Ovary (tissue), 9 donors: Measurements from ENCODE around the gene AMFR. TPM values are rescaled to one million over a fixed set of nuclear protein-coding genes. Genes with fewer than 3 reads are reported as not detected.
A peak's percentile ranks its signal among the peaks of the same experiment; 100 is the strongest.

Source experiments
- DNase-seq, 5 donors: peaks; one replicate each; pipeline ENCODE4 v3.0.0-alpha.2; 2019 to 2020
- H3K27ac ChIP-seq, 2 donors: fragments of 200-600 bp; one replicate each; pipeline versions ENCODE4 v1.5.1 to v1.8.0; 2019 to 2022
- H3K27me3 ChIP-seq: fragments of 200-600 bp; one replicate; pipeline ENCODE4 v1.8.0; 2022
- H3K36me3 ChIP-seq: fragments of 200-600 bp; sonication (generic); one replicate; pipeline ENCODE4 v1.5.1; 2019
- H3K4me1 ChIP-seq: one replicate; pipeline ENCODE4 v1.8.1; 2013; ENCODE audit warnings: mild to moderate bottlenecking, moderate library complexity; ENCODE audit not compliant: insufficient read depth
- H3K4me3 ChIP-seq: fragments of 200-600 bp; sonication (generic); one replicate; pipeline ENCODE4 v1.5.1; 2017
- H3K9me3 ChIP-seq, 2 donors: fragments of 200-600 bp in 1 of 2; sonication (generic) in 1 of 2; one replicate each; pipeline versions ENCODE4 v1.5.1 to v1.8.1; 2013 to 2019; ENCODE audit warnings: mild to moderate bottlenecking in 1 of 2, moderate library complexity in 1 of 2
- CTCF ChIP-seq, 3 donors: fragments of 450-650 bp in 2 of 3; fragments of 200-600 bp in 1 of 3; IDR thresholded peaks; one replicate each; pipeline versions ENCODE4 v1.5.1 to v1.8.0; 2016 to 2022; ENCODE audit warnings: antibody characterized with exemption in 3 of 3, mild to moderate bottlenecking in 1 of 3
- EP300 ChIP-seq: sonication (generic); formaldehyde crosslinking; IDR thresholded peaks from one replicate; pipeline ENCODE4 v1.6.1; 2017; ENCODE audit warnings: antibody characterized with exemption
- POLR2A ChIP-seq: fragments of 450-650 bp; IDR thresholded peaks from one replicate; pipeline ENCODE4 v1.6.1; 2017; ENCODE audit warnings: antibody characterized with exemption, mild to moderate bottlenecking, moderate library complexity
- WGBS, 3 donors: extraction: QIAGEN DNeasy Blood & Tissue Kit in 1 of 3; methylation state at CpG; one replicate each; pipeline versions ENCODE4 v1.1.5 to v1.1.7; 2013 to 2017; 5-methylcytosine and 5-hydroxymethylcytosine counted together
- intact Hi-C, 4 donors: fragments of 100-400 bp; cut with DNase I; formaldehyde crosslinking; loops; one replicate each; pipeline versions ENCODE4 v1.11.0 to v1.15.1; 2022 to 2023
- polyA plus RNA-seq, 2 donors: library from polyadenylated mRNA; stranded (reverse); fragments of 200-250 nt in 1 of 2; fragments of 350-450 nt in 1 of 2; fragmentation: Illumina TruSeq in 1 of 2; extraction: RNeasy Lipid Tissue Mini Kit (QIAGEN cat#74804) in 1 of 2; gene quantifications; one replicate each; pipeline ENCODE4 v1.2.3, GENCODE V29; 2013 to 2014
- total RNA-seq, 7 donors: library from RNA; depleted of rRNA in 2 of 7; stranded (reverse); fragments of >200 nt in 2 of 7; fragmentation: NEBNext Ultra II Directional in 3 of 7; extraction: Animal tissue kit (Norgen Biotek cat#: 25700) in 3 of 7; gene quantifications; one replicate each; pipeline versions ENCODE4 v1.1.0 to v1.2.4, GENCODE V29; 2016 to 2023
- donor health status: DM: no; HTN: no; CAD: no; lungs with moderate emphysema.
- donor health status: DM: no; HTN: no; CAD: no.
- donor health status: Bipolar disorder and iron deficiency.
- donor health status: DM: yes; HTN: yes; CAD: no.
- donor health status: DM: no; HTN: no; CAD: no.
- donor health status: DM: yes; HTN: yes; CAD: no.

AMFR gene
- total and polyA plus RNA-seq, 9 donors = 94.1 to 130 (median 107) TPM

- H3K9me3 ChIP-seq = no peaks in the 10 kb centered on the region
- intact Hi-C loops = no loop called here
- no peak overlapping the region for H3K27ac ChIP-seq
- no peaks in the 10 kb centered on the region for H3K27me3 ChIP-seq
- no peaks in the 10 kb centered on the region for H3K4me1 ChIP-seq
- WGBS, 3 donors = 88 to 94% (median 91%) methylated on average over 6 of the region's 6 CpGs
- no peaks in the 10 kb centered on the region for H3K36me3 ChIP-seq
- DNase-seq = peak in 1 of 5 donors; percentile 12
- H3K4me3 ChIP-seq = no peak overlapping the region
- TF ChIP-seq CTCF (IDR thresholded peaks at IDR 0.05) = no peak
- no peak for TF ChIP-seq POLR2A
- no peak for TF ChIP-seq EP300
Observed at GRCh38 chr16:56363181-56363716, 62.1 kb downstream of the AMFR start.

GRCh38 chr16:56362706-56363105 is 62.6 kb downstream of the AMFR start:
- intact Hi-C loops = no loop called here
- Histone ChIP-seq H3K36me3 (no peaks in the 10 kb centered on the region), H3K4me3 (no peak overlapping the region), H3K4me1 (no peaks in the 10 kb centered on the region), H3K9me3 (no peaks in the 10 kb centered on the region), H3K27ac (no peak overlapping the region), H3K27me3 (no peaks in the 10 kb centered on the region)
- 86 to 92% (median 88%) methylated on average over 17 of the region's 17 CpGs for WGBS, 3 donors
- TF ChIP-seq CTCF (IDR thresholded peaks at IDR 0.05) = no peak
- TF ChIP-seq EP300 = no peak
- peak in 1 of 5 donors; percentile 18 for DNase-seq

GRCh38 chr16:56362057-56362655 is 63.2 kb downstream of the AMFR start:
- H3K27me3 ChIP-seq = no peaks in the 10 kb centered on the region
- intact Hi-C loops = no loop called here
- H3K4me1 ChIP-seq = no peaks in the 10 kb centered on the region
- H3K27ac ChIP-seq = no peak overlapping the region
- TF ChIP-seq CTCF (IDR thresholded peaks at IDR 0.05) = no peak
- TF ChIP-seq POLR2A = no peak
- TF ChIP-seq EP300 = no peak
- H3K9me3 ChIP-seq = no peaks in the 10 kb centered on the region
- DNase-seq = peak in 3 of 5 donors; percentile 13 to 26 (median 13)
- no peak overlapping the region for H3K4me3 ChIP-seq
- 62 to 76% (median 65%) methylated on average over 15 of the region's 15 CpGs for WGBS, 3 donors
- H3K36me3 ChIP-seq = no peaks in the 10 kb centered on the region

GRCh38 chr16:56360117-56361008 is 65.0 kb downstream of the AMFR start:
- H3K27me3 ChIP-seq = no peaks in the 10 kb centered on the region
- H3K36me3 ChIP-seq = no peaks in the 10 kb centered on the region
- no peak overlapping the region for H3K4me3 ChIP-seq
- WGBS, 3 donors = 93 to 96% (median 94%) methylated on average over 15 of the region's 15 CpGs
- peak in 3 of 5 donors; percentile 15 to 28 (median 18) for DNase-seq
- no peak overlapping the region for H3K27ac ChIP-seq
- no peaks in the 10 kb centered on the region for H3K9me3 ChIP-seq
- no peaks in the 10 kb centered on the region for H3K4me1 ChIP-seq
- no peak for TF ChIP-seq POLR2A
- no peak for TF ChIP-seq CTCF (IDR thresholded peaks at IDR 0.05)
- no peak for TF ChIP-seq EP300
- intact Hi-C loops = no loop called here
